HG03469 (cell line): ENCODE results near the gene KLF4.
A peak's percentile ranks its signal among the peaks of the same experiment; 100 is the strongest.

Experiments used
- ATAC-seq: cut with Tn5 transposase; IDR thresholded peaks from one replicate; pipeline ENCODE4 v1.9.1; 2021; ENCODE audit warnings: mild to moderate bottlenecking, moderate library complexity, moderate number of reproducible peaks; ENCODE audit not compliant: unreplicated experiment

Gene KLF4

DNA sequence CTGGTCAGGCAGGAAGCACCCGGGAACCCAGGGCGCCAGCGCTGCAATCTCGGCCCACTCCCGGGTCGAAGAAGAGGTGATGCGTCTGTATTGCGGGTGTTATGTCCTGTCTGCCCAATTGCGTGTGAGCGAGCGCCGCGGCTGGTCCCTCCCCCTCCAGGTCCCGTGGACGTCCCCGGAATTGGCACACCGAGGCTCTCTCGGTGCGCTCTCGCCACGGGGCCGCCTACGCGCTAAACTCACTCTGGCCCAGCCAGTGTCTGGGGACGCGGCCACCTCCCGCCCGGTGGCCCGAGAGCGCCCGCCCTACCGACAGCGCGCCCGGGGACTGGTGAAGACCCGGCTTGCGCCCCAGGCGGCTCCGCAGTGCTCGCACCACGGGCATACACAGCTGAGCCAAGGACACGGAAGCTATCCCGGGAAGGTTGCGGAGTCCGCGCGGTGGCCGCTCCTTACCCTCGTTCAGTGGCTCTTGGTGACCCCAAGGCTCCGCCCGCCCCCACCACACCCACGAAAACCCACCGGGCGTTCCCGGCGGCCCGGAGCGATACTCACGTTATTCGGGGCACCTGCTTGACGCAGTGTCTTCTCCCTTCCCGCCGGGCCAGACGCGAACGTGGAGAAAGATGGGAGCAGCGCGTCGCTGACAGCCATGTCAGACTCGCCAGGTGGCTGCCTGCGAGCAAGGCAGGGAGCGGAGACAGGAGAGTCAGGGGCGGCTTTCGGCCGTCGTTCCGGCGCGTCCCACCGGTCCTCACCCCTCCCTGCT lies 1.0 kb downstream of the KLF4 start:
- ATAC-seq = no peak

DNA sequence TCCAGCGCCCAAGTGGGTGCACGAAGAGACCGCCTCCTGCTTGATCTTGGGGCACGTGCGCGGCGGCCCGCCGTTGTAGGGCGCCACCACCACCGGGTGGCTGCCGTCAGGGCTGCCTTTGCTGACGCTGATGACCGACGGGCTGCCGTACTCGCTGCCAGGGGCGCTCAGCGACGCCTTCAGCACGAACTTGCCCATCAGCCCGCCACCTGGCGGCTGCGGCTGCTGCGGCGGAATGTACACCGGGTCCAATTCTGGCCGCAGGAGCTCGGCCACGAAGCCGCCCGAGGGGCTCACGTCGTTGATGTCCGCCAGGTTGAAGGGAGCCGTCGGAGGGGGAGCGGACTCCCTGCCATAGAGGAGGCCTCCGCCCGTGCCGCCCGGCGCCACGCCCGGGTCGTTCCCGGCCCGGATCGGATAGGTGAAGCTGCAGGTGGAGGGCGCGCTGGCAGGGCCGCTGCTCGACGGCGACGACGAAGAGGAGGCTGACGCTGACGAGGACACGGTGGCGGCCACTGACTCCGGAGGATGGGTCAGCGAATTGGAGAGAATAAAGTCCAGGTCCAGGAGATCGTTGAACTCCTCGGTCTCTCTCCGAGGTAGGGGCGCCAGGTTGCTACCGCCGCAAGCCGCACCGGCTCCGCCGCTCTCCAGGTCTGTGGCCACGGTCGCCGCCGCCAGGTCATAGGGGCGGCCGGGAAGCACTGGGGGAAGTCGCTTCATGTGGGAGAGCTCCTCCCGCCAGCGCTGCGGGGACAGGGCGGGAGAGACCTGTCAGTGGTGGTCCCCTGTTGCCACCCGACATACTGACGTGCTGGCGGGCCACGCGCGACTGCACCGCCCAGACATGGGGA lies 1.8 kb downstream of the KLF4 start:
- no peak for ATAC-seq

DNA sequence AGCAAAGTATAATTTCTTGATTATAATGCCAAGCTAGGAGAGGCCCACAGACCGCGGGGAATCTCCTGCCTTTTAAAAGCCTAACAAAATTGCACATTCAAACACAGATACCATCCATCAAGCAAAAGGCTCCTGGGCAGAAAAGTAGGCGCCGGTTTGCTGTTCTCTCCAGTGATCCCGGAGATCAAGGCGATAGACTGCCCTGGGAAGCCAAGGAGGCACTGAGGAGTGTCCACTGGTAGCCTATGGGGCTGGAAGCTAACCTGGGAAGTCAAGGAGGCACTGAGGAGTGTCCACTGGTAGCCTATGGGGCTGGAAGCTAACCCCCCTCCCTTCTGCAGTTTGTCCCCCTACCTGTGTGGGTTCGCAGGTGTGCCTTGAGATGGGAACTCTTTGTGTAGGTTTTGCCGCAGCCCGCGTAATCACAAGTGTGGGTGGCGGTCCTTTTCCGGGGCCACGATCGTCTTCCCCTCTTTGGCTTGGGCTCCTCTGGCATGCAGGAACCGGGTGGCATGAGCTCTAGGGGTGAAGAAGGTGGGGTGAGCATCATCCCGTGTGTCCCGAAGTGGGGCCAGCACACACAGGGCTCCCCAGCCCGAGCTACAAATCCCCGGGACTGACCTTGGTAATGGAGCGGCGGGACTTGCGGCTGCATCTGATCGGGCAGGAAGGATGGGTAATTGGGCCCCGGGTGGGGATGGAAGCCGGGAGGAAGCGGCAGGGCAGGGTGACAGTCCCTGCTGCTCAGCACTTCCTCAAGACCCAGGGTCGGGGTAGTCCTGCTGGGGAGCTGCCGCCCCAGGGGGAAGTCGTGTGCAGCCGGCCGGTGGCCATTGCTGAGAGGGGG lies 2.7 kb downstream of the KLF4 start:
- ATAC-seq = no peak

DNA sequence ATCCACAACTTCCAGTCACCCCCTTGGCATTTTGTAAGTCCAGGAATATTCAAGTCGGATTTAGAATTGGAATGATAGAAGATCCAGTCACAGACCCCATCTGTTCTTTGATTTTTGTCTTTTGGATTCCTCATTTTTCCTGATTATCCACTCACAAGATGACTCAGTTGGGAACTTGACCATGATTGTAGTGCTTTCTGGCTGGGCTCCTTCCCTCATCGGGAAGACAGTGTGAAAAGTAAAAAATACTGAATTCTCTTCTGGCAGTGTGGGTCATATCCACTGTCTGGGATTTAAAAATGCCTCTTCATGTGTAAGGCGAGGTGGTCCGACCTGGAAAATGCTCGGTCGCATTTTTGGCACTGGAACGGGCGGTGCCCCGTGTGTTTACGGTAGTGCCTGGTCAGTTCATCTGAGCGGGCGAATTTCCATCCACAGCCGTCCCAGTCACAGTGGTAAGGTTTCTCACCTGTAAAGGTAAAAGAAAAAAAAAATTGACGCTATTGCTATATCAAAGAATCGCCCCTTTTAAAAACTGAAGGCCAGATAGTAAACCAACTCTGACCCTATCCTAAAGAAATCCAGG lies 4.0 kb downstream of the KLF4 start:
- ATAC-seq = no peak

DNA sequence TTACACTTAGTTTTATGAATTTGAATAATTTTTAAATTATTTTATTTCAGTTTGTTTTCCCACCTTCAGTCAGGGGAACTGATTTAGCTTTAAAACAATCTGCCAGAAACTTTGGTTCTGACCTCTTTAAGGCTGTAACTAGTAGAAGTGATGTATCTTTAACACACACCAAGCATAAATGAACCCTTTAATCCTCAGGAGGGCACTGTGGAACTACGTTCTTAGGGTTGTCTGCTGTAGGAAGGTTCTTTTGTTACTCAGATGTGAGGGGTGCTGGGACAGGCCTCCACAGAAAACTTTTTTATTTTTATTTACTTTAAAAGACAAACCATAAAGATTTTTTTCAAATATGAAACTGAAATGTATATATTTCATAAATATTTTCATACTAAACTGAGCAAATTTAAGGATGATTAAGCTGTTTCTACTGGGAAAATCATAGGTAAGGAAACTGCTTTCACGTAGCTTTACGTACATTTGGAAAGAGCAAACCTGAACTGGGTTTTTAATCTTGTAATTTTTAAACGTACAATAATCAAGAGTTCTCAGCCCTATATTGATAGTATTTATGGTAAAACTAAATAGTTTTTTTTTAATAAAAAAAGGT lies 5.3 kb downstream of the KLF4 start:
- ATAC-seq = peak; percentile 50

DNA sequence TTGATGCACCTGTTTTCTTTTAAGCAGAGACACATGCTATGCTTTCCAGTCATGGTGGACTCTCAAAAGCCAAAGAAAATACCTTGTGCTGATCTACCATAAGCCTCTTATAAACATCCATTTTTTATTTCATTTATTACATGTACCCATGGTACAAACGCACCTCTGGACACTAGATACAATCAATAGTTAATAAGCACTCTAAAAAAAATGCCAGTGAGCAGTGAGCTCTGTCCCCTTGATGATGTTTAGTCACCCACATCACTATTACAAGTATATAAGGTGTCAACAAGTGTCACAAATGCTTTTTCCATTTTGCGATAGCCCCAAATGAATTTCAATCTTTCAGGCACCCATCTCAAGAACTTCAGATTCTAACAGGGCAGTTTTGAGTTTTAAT lies 5.9 kb downstream of the KLF4 start:
- ATAC-seq = no peak

DNA sequence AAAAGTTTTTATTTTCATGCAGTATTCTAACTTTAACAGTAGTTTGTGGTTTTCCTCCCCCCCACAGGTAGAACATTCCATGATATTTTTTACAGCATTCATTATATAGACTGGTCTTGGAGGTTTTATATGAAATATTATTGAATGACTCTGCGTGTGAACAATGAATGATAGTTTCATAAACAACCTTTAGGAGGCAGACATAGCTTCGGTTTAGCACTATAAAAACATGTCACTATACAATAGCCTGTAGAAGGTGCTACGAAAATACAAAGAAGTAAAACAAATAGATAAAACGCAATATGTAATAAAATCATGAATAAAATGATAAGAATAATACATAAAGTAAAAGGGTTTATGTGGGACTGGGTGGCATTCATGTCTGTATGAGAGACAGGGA lies 8.5 kb downstream of the KLF4 start:
- no peak for ATAC-seq

DNA sequence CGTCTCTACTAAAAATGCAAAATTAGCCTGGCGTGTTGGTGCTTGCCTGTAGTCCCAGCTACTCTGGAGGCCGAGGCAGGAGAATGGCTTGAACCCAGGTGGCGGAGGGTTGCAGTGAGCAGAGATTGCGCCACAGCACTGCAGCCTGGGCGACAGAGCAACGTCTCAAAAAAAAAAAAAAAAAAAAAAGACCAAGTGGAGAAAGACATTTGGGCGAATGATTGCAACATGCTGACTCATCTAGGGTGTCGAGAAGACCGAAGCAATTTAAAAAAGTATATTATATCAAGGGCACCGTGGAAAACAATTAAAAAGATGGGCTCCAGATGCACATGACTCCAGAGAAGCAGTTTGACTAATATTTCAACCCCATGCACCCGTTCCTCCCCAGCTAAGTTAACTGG lies 9.2 kb downstream of the KLF4 start:
- no peak for ATAC-seq

DNA sequence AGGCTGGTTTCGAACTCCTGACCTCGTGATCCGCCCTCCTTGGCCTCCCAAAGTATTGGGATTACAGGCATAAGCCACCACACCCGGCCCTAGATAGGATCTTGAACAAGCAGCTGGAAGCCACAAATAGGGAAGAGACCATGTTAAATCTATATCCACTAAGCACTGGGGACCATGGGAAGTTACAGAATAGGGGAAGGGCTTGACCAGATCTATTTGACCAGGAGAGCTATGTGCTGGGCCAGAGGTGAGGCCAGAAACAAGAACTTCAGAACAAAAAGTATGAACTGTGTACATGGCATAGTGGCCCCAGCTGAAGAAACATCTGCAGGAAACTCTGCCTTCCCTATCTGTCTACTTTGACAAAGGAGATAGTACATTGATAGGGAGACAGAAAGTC lies 10.8 kb downstream of the KLF4 start:
- ATAC-seq = no peak

DNA sequence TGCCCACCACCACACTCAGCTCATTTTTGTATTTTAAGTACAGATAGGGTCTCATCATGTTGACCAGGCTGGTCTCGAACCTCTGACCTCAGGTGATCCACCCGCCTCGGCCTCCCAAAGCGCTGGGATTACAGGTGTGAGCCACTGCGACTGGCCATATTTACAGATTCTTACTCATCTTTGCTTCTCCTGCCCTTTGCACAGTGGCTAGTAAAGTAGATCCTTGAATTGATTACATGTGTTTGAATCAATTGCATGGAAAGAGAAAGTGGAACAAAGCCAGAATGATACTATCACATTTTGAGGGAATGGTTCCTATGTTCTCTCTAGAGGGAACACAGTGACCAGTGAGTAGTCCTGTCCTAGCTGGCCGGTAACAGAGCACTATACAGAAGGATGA lies 15.4 kb downstream of the KLF4 start:
- ATAC-seq = no peak

DNA sequence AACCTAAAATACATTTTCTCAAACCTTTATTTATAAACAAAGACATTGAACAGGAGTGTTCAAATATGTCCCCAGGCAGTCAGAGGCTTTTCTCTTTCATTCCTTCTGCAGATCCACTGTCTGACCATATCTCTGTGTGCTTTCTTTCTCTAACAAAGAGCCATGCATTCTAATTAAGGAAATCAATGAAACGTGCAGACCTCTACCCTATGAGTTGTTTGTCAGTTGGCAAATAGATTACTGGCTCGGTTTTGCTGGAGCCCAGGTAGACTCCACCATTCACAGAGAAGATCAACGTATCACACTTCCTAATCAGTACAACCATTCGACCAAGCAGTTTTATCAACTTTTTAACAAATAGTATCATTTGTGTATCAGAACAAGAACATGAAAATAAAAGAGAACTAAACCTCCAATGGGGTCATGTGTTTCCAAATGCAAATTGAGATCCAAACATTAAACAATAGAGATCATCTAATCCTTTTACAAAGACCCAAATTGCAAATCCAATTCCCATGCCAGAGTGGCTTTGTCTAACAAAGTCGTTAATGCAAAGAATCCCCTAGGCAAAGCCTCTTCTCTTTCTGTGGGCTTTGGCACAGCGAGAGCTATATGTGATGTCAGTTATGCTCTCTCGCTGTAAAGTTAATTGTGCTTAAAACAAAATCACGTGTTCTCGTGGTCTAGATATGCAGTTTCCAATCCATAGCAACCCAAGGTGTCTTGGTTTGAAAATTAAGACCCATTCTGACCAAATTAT lies 16.8 kb downstream of the KLF4 start:
- ATAC-seq = no peak

DNA sequence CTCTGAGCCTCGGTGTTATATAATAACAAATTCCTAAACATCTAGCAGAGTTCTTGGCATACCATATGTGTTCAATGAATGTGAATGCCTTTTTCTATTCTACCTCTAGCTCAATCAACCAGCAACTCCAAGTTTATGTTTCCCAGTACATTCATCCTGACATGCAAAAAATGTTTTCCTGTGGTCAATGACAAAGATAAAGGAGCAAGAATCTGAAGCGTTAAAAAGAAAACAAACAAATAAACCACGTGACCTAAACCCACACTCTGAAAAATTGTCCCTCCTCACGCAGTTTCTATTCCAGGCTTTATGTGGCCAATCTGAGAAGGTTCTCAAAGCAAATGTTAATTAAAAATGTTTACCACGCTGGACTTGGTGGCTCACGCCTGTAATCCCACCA lies 18.0 kb downstream of the KLF4 start:
- ATAC-seq = no peak

DNA sequence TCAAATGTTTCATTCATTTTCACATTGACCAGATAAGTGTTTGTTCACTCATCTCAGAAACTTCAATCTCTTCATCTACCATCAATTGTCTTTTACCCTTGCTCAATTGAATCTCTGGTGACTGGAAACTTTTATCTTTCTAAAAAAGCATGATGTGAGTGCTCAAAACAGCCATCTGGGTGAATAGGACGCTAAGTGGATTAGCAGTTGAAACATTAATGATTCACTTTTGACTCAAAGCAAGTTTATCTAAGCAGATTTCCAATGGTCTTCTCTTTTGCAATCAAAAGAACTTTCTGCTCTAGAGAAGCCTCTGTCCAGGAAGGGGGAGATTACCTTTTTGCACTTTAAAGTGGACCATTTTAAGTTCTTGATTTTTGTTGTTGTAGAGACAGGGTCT lies 22.2 kb downstream of the KLF4 start:
- no peak for ATAC-seq

DNA sequence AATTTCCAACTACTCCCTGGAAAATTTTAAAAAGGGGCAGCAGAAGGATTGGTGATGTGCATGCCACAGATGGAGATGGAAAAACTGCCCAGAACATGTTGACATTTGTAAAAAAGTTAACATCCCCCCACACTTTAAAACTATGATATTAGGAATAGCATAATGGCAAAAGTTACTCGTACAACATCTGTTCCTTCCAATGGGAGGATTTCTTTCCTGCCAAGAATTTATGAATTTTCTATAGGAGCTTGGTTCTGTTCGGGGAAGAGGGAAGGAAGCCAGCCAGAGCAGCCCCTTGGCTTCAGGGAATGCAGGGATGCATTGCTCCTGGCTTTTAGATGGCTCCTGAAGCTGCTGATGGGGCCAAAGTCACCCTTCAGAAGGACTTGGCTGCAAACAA lies 22.7 kb downstream of the KLF4 start:
- no peak for ATAC-seq

DNA sequence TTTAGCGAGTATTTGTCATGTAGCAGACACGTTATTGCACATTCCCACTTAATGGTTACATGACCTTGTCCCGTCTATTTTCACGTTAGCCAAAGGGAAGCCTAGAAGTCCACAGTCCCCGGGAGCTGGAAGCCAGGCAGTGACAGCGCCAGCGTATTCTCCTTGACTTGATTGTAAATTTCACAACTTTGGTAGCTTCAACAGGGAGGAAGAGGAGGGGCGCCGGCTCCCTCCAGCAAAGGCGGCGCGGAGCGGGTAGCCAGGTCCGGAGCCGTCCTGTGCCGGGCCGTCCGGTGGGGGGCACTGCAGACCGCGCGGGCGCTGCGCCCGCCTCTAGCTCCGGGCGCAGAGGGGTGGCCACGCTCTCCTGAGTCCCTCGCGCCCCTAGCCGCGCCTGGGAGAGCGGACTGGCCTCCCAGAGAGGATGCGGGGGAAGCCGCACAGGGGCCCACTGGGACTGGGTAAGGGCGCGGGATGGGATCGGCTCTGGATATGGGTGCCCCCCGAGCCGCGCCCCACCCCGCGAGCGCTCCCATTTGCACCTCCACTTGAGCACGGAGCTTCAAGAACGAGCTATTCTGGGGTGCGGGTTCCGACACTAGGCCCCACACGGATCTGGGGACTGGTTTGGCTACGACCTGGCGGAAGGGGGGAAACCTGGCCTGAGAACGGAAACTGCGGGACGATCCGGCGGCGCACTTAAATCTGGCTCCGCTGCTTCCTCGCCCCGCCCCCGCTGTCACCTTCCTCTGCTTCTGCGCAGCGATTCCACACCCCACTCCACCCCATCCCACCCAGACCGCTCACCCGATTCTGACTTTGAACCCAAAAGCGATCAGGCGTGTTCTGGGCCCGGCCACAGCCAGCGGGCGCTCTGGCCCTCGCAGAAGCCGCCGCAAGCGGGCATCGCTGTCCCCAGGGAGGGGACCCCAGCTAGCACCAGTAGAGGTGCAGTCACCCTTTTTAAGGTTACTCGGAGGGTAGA lies 23.8 kb downstream of the KLF4 start:
- ATAC-seq = no peak

DNA sequence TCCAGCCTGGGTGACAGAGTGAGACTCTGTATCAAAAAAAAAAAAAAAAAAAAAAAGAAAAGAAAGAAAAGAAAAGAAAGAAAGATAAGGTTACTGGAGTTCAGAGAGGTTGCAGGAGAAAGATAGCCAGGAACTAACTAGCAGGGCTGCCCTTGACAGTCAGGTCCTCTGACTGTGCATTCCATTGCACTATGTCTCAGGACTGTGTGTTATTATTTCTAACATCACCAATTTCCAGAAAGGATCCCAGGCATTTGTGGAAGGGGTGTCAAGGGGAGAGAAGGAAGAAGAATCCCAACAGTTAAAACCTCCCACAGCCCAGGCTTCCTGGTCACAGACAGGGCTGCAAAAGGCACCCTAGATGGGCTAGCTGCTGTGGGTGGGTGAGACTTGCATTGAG lies 25.1 kb downstream of the KLF4 start:
- ATAC-seq = no peak

DNA sequence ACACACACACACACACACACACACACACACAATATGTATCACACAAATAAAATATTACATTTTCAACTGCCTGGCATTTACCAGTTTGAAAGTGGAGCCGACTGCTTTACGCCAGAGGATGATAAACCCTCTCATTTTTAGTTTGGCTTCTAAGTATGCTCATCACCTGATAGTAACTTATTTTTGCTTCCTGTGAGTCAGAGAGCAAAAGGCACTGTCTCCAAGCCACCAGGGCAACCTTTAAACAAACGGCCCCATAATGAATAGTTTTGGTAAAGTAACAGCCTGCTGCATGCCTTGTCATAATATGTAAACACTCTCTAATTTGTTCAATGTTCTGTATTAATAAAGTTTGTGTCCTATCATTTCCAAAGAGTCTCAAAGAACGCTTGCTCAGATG lies 26.9 kb downstream of the KLF4 start:
- ATAC-seq = no peak

DNA sequence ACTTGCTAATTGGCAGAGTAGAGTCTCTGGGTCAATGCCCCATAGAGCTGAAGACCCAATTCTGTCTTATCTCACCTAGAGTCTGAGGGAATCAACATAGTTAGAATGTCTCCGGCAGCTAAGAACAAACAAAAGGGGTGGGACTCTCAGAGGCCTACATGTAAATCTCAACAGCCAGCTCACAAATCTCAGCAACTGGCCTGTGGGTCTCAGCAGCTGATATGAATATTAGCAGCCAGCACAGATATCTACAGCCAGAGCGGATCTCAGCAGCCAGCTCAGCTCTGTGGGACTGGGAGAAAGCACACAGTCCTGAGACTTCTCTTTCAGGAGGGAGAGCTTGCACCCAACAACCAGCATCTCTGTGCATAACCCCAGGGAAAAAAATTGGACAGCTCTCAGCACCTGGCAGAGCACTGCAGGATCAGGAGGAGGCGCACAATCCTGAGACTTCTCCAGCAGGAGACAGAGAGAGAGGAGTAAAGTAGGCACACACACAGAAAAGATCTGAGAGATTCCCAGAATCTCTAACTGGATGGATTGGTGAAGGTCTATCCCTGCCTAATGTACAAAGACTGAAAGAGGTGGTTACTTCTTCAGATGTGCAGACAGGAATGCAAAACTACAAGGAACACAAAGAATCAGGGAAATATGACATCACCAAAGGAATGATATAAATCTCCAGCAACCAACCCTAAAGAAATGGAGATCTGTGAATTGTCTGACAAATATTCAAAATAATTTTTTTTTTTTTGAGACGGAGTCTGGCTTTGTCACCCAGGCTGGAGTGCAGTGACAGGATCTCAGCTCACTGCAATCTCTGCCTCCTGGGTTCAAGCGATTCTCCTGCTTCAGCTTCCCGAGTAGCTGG lies 29.2 kb downstream of the KLF4 start:
- ATAC-seq = no peak
